ENCODE results near the gene DUSP22.

The DUSP22 gene

DNA sequence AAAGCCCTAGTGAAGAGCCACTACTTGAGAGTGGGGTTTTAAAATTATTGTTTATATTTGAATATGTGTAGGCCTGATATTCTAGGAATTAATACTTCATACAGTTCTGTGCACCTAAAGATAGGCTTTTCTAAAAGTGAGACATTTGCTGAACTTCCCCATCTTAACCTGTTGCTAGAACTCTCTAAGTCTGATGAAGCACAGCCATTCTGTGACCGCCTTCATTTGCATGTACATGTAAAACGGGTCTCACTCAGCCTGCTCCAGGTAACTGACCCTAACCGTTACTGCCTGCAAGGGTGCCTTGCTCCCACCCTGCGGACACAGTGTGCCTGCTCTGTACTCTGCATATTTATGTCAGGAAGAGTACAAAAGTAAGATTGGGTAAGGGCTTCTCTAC lies 54.9 kb downstream of the DUSP22 start:
- DNase-seq (ENCODE audit: low read depth, low spot score) = no peak
- no peak overlapping the region for H3K4me3 ChIP-seq (ENCODE audit: low read depth, low read length)
- CTCF ChIA-PET = no interaction called here
- POLR2A ChIA-PET = no interaction called here
- TF ChIP-seq, protein P1, sequence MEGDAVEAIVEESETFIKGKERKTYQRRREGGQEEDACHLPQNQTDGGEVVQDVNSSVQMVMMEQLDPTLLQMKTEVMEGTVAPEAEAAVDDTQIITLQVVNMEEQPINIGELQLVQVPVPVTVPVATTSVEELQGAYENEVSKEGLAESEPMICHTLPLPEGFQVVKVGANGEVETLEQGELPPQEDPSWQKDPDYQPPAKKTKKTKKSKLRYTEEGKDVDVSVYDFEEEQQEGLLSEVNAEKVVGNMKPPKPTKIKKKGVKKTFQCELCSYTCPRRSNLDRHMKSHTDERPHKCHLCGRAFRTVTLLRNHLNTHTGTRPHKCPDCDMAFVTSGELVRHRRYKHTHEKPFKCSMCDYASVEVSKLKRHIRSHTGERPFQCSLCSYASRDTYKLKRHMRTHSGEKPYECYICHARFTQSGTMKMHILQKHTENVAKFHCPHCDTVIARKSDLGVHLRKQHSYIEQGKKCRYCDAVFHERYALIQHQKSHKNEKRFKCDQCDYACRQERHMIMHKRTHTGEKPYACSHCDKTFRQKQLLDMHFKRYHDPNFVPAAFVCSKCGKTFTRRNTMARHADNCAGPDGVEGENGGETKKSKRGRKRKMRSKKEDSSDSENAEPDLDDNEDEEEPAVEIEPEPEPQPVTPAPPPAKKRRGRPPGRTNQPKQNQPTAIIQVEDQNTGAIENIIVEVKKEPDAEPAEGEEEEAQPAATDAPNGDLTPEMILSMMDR (IDR thresholded peaks at IDR 0.05; ENCODE audit: insufficient read depth, low read length, missing control alignments) = no peak

DNA sequence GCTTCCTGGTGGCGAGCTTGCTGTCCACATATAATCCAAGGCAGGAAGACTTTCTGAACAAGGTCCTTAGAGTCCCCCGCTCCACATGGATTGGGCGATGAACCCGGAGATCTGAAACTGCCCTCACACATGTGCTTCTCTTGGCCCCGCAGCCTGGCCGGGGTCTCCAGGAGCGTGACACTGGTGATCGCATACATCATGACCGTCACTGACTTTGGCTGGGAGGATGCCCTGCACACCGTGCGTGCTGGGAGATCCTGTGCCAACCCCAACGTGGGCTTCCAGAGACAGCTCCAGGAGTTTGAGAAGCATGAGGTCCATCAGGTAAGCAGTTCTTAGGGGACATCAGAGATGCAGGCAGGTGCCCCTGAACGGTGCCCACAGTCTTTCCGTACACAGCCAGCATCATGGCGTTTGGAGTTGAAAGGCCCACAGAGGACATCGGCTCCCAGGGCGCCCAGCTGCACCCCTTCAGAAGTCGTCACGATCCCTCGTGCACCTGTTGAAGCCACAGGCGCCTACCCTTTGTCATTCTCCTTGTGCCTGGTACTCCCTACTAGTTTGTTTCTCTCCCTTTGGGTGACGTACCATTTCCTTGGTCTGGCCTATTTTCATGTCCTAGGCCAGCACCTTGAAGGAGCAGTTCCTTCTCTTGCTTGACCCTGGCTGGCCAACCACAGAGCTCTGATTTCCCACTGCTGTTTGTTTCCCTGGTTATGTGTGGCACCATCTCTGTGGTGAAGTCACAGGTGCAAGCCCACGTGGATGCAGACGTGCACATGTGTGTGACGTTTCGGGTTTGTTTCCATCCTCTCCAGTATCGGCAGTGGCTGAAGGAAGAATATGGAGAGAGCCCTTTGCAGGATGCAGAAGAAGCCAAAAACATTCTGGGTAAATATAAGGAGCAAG lies 55.9 kb downstream of the DUSP22 start:
- H3K4me3 ChIP-seq (ENCODE audit: low read depth, low read length) = no peak overlapping the region
- POLR2A ChIA-PET = no interaction called here
- TF ChIP-seq, protein P1 (IDR thresholded peaks at IDR 0.05; ENCODE audit: insufficient read depth, low read length, missing control alignments) = no peak
- CTCF ChIA-PET = interaction anchor here (1.2 kb wide), 1 partner anchor 11 kb away, joined by 3 read pairs; no protein-coding TSS in a partner anchor
- no peak for DNase-seq (ENCODE audit: low read depth, low spot score)

DNA sequence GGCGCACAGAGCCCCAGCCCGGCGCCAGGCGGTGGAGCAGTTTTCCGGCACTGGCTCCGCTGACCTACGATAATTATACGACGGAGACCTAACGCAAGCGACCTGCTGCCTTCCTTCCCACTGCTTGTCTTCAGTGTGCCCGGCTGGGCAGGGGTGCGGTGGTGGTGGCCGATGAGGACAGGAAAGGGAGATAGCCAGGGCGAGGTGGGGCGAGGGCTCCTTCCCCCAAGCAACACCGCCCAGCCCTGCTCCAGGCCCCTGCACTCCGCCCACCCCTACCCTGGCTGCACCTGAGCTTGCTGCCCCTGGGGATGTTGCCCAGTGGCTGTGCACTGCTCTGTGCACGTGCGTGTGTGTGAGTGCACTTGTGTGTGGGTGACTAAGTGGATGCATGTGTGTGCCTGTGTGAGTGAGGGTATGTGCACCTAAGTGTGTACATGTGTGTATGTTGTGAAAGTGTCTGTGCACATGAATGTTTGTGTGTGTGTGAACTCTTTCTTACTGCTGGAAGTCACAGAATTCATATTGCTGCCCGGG lies 56.6 kb downstream of the DUSP22 start:
- no peak for DNase-seq (ENCODE audit: low read depth, low spot score)
- ChIA-PET CTCF (interaction anchor here (1.2 kb wide), 1 partner anchor 10 kb away, joined by 3 read pairs; no protein-coding TSS in a partner anchor), POLR2A (no interaction called here)
- TF ChIP-seq, protein P1 (IDR thresholded peaks at IDR 0.05; ENCODE audit: insufficient read depth, low read length, missing control alignments) = no peak
- H3K4me3 ChIP-seq (ENCODE audit: low read depth, low read length) = no peak overlapping the region

DNA sequence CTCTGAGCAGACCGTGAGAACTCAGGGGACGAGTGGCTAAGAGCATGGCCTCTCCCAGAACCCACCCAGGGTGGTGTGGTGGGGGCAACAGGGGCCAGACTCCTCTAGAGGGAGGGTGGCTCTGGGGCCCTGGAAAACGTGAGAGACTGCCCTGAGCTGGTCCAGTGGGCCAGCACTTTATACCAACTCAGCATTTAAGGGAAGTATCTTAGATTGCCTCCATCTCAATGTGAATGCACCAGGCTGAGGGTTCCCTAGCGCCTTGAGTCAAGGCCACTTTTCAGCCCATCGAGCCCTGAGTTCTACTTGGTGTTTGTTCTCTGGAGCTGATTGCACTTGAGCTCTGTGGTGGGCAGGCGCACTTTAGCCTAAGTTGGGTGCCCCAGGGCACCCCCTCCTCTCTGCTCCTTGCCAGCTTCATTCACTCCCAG lies 57.2 kb downstream of the DUSP22 start:
- POLR2A ChIA-PET = no interaction called here
- DNase-seq (ENCODE audit: low read depth, low spot score) = no peak
- CTCF ChIA-PET = interaction anchor here (0.8 kb wide), 1 partner anchor 8 kb away, joined by 3 read pairs; no protein-coding TSS in a partner anchor
- TF ChIP-seq, protein P1 (IDR thresholded peaks at IDR 0.05; ENCODE audit: insufficient read depth, low read length, missing control alignments) = no peak
- no peak overlapping the region for H3K4me3 ChIP-seq (ENCODE audit: low read depth, low read length)

DNA sequence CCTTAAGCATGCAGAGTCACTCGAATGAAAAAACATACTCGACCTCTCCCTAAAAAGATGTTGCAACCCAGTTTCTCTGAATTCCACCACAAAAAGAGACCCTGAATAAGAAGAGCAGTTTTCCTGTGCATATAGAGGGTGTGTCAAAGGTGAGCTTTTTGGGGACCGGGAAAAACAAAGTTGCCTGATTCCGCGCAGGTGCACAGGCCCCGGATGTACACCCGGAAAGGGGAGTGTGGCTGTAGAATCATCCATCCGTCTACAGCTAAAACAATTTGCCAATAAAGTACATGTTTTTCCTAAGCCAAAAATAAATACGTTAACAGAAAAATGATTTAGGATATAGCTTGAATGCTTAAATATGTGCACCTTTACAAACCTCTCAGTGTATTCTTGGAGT lies 58.1 kb downstream of the DUSP22 start:
- CTCF ChIA-PET = interaction anchor here (0.8 kb wide), 1 partner anchor 9 kb away, joined by 3 read pairs; no protein-coding TSS in a partner anchor
- TF ChIP-seq, protein P1 (IDR thresholded peaks at IDR 0.05; ENCODE audit: insufficient read depth, low read length, missing control alignments) = no peak
- H3K4me3 ChIP-seq (ENCODE audit: low read depth, low read length) = no peak overlapping the region
- DNase-seq (ENCODE audit: low read depth, low spot score) = no peak
- POLR2A ChIA-PET = no interaction called here

Data from AG04449 (cell line).